T-helper 1 cell treated with Interleukin-12 subunit alpha and Interleukin-12 subunit beta and Interleukin-4 antibody, amounts not matched to agents 30 μg/mL and 1 μg/mL, for 36 hours (primary cell): ENCODE data around the gene RFXANK.
A peak's percentile ranks its signal among the peaks of the same experiment; 100 is the strongest.

Source experiments
- H3K27ac Mint-ChIP-seq: one replicate; pipeline ENCODE4 v1.8.0; 2021; ENCODE audit warnings: mild to moderate bottlenecking, mixed read lengths
- H3K27me3 Mint-ChIP-seq: one replicate; pipeline ENCODE4 v1.8.0; 2021; ENCODE audit warnings: low read depth, mixed read lengths
- H3K36me3 Mint-ChIP-seq: one replicate; pipeline ENCODE4 v1.8.0; 2021; ENCODE audit warnings: low read depth, mixed read lengths
- H3K4me1 Mint-ChIP-seq: one replicate; pipeline ENCODE4 v1.8.0; 2021; ENCODE audit warnings: low read depth, mixed read lengths
- H3K4me3 Mint-ChIP-seq: one replicate; pipeline ENCODE4 v1.8.0; 2021; ENCODE audit warnings: mild to moderate bottlenecking, moderate library complexity, mixed read lengths
- H3K9me3 Mint-ChIP-seq: one replicate; pipeline ENCODE4 v1.8.0; 2021; ENCODE audit warnings: mixed read lengths

The RFXANK gene

DNA sequence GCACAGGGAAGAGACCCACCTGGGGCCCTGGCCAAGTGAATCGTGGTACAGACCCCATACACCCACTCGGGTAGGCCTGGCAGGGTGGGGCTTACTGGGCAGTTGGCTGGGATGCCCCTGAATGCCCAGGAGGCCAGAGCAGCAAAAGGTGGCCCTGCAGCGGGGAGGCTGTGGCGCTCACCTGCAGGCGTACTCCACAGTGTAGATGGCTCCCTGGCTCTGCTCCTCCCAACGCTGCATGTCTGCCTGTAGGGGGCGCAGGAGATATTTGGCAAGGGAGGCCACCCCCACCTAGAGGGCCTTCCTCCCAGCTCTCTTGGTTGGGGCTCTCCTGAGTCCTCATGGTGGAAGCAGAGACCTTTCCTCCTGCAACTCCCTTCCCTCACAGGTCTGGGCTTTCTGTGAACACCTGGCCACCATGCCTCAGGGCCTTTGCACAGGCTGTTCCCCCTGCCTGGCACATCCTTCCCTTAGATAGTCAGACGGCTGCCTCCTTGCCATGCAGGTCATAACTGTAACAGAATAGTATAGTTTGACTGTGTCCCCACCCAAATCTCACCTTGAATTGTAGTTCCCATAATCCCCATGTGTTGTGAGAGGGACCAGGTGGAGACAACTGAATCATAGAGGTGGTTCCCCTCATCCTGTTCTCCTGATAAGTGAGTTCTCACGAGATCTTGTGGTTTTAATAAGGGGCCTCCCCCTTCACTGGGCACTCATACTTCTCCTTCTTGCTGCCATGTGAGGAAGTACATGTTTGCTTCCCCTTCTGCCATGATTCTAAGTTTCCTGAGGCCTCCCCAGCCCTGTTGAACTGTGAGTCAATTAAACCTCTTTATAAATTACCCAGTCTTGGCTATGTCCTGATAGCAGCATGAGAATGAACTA is 6.0 kb upstream of the RFXANK start:
- no peak overlapping the region for H3K27ac Mint-ChIP-seq
- no peak overlapping the region for H3K4me3 Mint-ChIP-seq
- H3K4me1 Mint-ChIP-seq: peaks cover 10% of the 10 kb centered on the region
- no peaks in the 10 kb centered on the region for H3K27me3 Mint-ChIP-seq
- no peaks in the 10 kb centered on the region for H3K9me3 Mint-ChIP-seq
- peaks cover 28% of the 10 kb centered on the region for H3K36me3 Mint-ChIP-seq

DNA sequence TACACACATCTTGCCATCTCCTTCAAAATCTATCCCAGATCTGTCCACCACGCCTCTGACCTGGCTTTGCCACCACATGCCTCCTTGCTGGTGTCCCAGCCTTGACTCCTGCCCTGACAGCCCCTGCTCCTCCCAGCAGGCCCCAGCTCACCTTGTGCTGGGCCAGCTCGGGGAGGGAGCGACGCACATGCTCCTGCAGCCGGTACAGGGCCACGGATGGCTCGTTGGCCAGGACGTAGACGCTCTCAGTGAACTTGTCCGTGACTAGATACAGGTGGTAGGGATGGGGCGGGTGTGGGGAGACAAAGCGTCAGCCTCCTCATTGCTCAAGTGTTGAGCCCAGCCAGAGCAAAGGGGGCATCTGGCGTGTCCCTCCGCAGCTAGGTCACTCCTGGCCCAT is 5.3 kb upstream of the RFXANK start:
- peaks cover 25% of the 10 kb centered on the region for H3K36me3 Mint-ChIP-seq
- H3K27ac Mint-ChIP-seq: no peak overlapping the region
- no peaks in the 10 kb centered on the region for H3K9me3 Mint-ChIP-seq
- H3K27me3 Mint-ChIP-seq: no peaks in the 10 kb centered on the region
- peaks cover 15% of the 10 kb centered on the region for H3K4me1 Mint-ChIP-seq
- H3K4me3 Mint-ChIP-seq: no peak overlapping the region

DNA sequence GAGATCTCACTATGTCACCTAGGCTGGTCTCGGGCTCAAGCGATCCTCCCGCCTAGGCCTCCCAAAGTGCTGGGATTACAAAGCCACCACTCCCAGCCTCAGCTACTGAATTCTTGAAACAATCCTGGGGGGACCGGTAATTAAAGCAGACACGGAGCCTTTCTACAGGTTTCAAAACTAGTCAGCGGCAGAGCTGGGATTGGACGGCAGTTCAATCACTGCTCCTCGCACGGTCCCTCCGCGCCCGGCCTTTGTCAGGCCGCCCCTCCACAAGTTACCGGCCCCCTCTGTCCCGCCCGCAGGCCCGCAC is 335 bp upstream of the RFXANK start:
- peaks cover 26% of the 10 kb centered on the region for H3K4me1 Mint-ChIP-seq
- peak overlapping the region; percentile 99 for H3K27ac Mint-ChIP-seq
- peaks cover 15% of the 10 kb centered on the region for H3K36me3 Mint-ChIP-seq
- H3K27me3 Mint-ChIP-seq: no peaks in the 10 kb centered on the region
- H3K4me3 Mint-ChIP-seq: peak overlapping the region; percentile 99
- no peaks in the 10 kb centered on the region for H3K9me3 Mint-ChIP-seq

- Mint-ChIP-seq H3K9me3 (no peaks in the 10 kb centered on the region), H3K4me3 (peak overlapping the region; percentile 99), H3K36me3 (peaks cover 12% of the 10 kb centered on the region), H3K27ac (peak overlapping the region; percentile 99), H3K27me3 (no peaks in the 10 kb centered on the region), H3K4me1 (peaks cover 26% of the 10 kb centered on the region)
Measured at GRCh38 chr19:19192910-19193423, 909 bp downstream of the RFXANK start.

DNA sequence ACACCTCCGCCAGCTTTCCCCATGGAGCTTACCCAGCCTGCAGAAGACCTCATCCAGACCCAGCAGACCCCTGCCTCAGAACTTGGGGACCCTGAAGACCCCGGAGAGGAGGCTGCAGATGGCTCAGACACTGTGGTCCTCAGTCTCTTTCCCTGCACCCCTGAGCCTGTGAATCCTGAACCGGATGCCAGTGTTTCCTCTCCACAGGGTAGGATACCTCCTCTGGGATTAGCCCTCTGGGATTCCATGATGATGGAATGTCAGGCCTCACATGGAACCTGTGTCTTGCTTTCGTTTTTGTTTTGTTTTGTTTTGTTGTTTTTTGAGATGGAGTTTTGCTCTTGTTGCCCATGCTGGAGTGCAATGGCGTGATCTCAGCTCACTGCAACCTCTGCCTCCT is 1.9 kb downstream of the RFXANK start:
- peak overlapping the region; percentile 99 for H3K4me3 Mint-ChIP-seq
- peaks cover 17% of the 10 kb centered on the region for H3K36me3 Mint-ChIP-seq
- peaks cover 26% of the 10 kb centered on the region for H3K4me1 Mint-ChIP-seq
- H3K27ac Mint-ChIP-seq: peak overlapping the region; percentile 58
- no peaks in the 10 kb centered on the region for H3K9me3 Mint-ChIP-seq
- no peaks in the 10 kb centered on the region for H3K27me3 Mint-ChIP-seq

GRCh38 chr19:19201697-19202630 is 9.9 kb downstream of the RFXANK start:
- peaks cover 13% of the 10 kb centered on the region for H3K4me1 Mint-ChIP-seq
- H3K27me3 Mint-ChIP-seq: no peaks in the 10 kb centered on the region
- peaks cover 13% of the 10 kb centered on the region for H3K36me3 Mint-ChIP-seq
- peak overlapping the region; percentile 89 for H3K4me3 Mint-ChIP-seq
- peak overlapping the region; percentile 83 for H3K27ac Mint-ChIP-seq
- H3K9me3 Mint-ChIP-seq: peaks cover 3% of the 10 kb centered on the region

- Mint-ChIP-seq H3K4me1 (peaks cover 20% of the 10 kb centered on the region), H3K36me3 (peaks cover 19% of the 10 kb centered on the region), H3K27me3 (no peaks in the 10 kb centered on the region), H3K27ac (peak overlapping the region; percentile 83), H3K4me3 (peak overlapping the region; percentile 89), H3K9me3 (peaks cover 10% of the 10 kb centered on the region)
Measured at GRCh38 chr19:19202707-19203011, 10.6 kb downstream of the RFXANK start.

DNA sequence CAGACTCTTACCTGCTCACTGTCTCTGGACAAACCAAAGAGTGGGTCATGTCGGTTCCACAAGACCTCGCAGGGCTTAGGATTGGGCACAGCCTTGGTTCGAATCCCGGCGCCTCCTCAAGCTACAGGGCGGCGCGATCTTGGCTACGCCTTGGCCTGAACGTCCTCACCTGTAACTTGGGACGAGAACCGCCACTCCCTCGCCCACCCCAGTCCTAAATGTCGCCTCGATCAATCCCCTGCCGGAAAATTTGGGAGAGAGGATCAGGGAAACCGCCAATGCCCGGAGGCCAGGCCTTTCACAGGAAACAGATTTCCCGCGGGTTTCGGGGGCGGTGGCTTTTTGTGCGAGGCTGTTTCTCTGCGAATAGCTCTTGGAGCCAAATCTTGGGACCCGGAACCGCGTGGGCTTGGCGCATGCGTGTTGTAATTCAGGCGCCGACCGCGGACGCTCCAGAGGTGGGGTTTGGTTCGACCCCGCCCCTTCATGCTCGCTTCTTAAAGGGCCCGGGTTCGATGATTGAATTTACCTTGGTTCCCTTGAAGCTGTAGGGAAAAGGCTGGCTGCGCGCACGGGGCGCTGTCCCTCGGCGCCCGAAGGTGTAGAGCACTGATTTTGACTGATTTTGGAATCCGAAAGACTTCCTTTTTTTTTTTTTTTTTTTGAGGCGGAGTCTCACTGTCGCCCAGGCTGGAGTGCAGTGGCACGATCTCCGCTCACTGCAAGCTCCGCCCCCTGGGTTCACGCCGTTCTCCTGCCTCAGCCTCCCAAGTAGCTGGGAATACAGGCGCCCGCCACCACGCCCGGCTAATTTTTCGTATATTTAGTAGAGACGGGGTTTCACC is 11.2 kb downstream of the RFXANK start, which contains the start of gene NR2C2AP:
TSS of gene NR2C2AP (minus strand) at position 403 of the 845 bp plus-strand sequence. CDS start at position 49, 354 bp downstream.
- Mint-ChIP-seq H3K27ac (peak within 1 kb of the TSS; percentile 83), H3K9me3 (peaks cover 13% of the 10 kb centered on the region), H3K27me3 (no peaks in the 10 kb centered on the region), H3K4me1 (peaks cover 22% of the 10 kb centered on the region), H3K4me3 (peak within 1 kb of the TSS; percentile 89), H3K36me3 (peaks cover 19% of the 10 kb centered on the region)

DNA sequence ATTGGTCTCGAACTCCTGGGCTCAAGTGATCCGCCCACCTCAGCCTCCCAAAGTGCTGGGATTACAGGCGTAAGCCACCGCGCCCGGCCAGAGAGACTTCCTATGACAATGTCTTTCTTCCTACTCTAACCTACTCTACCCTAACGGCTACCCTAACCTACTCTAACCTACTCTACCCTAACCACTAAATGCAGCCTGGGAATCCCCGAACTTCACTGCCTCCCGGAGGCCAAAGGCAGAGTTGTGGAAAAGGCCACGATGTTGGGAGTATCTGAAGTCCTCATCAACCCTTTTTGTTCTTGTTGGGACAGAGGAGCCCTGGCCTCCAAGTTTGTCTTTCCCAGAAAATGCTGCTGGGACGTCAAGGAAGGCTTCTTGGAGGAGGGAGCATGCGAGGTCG is 12.1 kb downstream of the RFXANK start:
- peaks cover 13% of the 10 kb centered on the region for H3K9me3 Mint-ChIP-seq

DNA sequence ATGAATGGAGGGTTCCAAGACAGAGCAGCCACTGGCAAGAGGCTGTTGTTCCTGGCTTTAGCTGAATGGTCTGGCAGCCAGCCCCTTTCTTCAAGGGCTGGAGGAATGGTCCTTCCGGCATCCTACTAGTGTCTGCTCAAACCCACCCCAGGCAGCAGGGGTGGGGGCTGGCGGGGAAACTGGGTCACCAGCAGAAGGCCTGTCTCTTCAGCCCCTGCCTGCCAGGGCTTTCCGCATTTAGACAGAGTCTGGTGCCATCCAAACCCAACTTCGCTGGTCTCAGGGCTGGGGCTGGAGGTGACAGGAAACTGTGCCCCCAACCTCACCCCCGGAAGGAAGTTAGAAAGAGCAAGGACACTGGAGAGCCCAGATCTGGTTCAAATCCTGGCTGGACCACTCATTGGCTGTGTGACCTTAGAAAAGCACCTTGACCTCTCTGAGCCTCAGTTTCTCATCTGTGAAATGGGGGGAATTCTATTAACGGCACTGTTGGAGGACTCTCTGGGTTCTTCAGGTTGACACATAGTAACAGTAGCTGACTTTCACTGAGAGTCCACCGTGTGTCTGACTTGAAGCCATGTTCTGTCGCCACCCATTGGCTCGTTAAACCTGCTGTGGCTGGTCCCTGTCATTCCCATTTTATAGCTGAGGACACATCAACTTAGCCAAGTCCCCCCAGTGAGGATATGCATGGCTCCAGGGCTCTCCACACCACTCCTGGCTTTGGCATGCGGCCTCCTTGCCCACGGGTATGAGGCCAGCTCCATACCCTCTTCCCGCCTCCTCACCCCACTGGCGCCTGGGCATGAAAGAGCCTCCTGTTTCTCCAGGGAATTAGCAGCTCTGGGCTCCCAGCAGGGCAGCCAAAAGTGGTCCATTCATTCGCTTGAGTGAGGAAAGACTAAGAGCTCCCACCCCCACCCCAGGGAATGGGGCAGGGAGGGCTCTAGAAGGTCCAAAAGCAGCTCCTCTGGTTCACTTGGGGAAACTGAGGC is 13.7 kb downstream of the RFXANK start:
- Mint-ChIP-seq H3K27ac (no peak overlapping the region), H3K4me3 (no peak overlapping the region), H3K9me3 (peaks cover 13% of the 10 kb centered on the region), H3K4me1 (peaks cover 26% of the 10 kb centered on the region), H3K27me3 (peaks cover 4% of the 10 kb centered on the region), H3K36me3 (peaks cover 13% of the 10 kb centered on the region)

More for the DNA sequence above, 12.1 kb downstream of the RFXANK start:
- Mint-ChIP-seq H3K27ac (peak overlapping the region; percentile 49), H3K4me3 (peak overlapping the region; percentile 66), H3K27me3 (no peaks in the 10 kb centered on the region), H3K36me3 (peaks cover 15% of the 10 kb centered on the region), H3K4me1 (peaks cover 22% of the 10 kb centered on the region)

GRCh38 chr19:19206938-19207337 is 14.9 kb downstream of the RFXANK start:
- Mint-ChIP-seq H3K27me3 (peaks cover 12% of the 10 kb centered on the region), H3K4me3 (no peak overlapping the region), H3K4me1 (peaks cover 26% of the 10 kb centered on the region), H3K27ac (peak overlapping the region; percentile 60), H3K9me3 (peaks cover 13% of the 10 kb centered on the region), H3K36me3 (peaks cover 13% of the 10 kb centered on the region)

- Mint-ChIP-seq H3K27me3 (peaks cover 14% of the 10 kb centered on the region), H3K4me1 (peaks cover 18% of the 10 kb centered on the region), H3K9me3 (peaks cover 13% of the 10 kb centered on the region), H3K4me3 (peak overlapping the region; percentile 15), H3K36me3 (peaks cover 13% of the 10 kb centered on the region), H3K27ac (peak overlapping the region; percentile 60)
Measured at GRCh38 chr19:19207637-19208572, 15.8 kb downstream of the RFXANK start.
